NB4 (cell line): ENCODE data around the gene UAP1.

Source experiments
- CTCF ChIP-seq: IDR thresholded peaks from one replicate; pipeline ENCODE4 v1.5.1; 2012; ENCODE audit warnings: low read depth, low read length
- MYC ChIP-seq: IDR thresholded peaks from 2 replicates; pipeline ENCODE4 v1.6.1; 2011; ENCODE audit warnings: low read depth, low read length
- POLR2A ChIP-seq: IDR thresholded peaks from 2 replicates; pipeline ENCODE4 v1.6.1; 2011; ENCODE audit warnings: mild to moderate bottlenecking; ENCODE audit not compliant: insufficient read length; ENCODE audit errors: extremely low read depth
- TF ChIP-seq, protein P1 (sequence below): IDR thresholded peaks from 2 replicates; pipeline ENCODE4 v1.6.1; 2011; ENCODE audit warnings: low read depth, low read length

- TF ChIP-seq CTCF: no peak
- TF ChIP-seq POLR2A: no peak
- no peak for TF ChIP-seq MYC
- TF ChIP-seq, protein P1, sequence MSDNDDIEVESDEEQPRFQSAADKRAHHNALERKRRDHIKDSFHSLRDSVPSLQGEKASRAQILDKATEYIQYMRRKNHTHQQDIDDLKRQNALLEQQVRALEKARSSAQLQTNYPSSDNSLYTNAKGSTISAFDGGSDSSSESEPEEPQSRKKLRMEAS: no peak
Measured at GRCh38 chr1:162530988-162531319, 30.6 kb upstream of the UAP1 start.
